Measurements from ENCODE around the gene FGD3.
"Not testable (repeated sequence)": the region's sequence is repeated elsewhere in the genome, so short reads cannot be mapped to it uniquely, and the experiment has no call there.

FGD3 gene

DNA sequence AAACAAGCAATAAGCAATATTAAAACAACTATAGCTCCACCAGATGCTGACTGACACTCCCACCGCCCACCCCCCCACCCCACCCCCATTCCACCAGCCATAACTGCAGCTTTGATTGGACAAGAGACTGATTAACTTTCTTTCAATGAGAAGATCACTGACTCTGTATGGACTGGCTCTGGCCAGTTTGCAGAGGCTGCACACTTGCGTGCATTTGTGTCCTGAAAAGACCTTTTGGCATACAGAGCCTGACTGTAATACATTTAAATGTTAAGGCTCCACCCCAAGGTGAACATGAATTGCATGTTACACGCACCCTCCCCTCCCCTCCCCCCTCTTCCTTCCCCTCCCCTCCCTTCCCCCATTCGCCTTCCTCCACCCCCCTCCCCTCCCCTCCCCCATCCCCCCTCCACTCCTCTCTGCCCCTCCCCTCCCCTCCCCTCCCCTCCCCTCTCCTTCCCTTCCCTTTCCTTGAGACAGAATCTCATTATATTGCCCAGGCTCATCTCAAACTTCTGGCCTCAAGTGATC is 31.1 kb downstream of the FGD3 start:
- DNase-seq: no peak

DNA sequence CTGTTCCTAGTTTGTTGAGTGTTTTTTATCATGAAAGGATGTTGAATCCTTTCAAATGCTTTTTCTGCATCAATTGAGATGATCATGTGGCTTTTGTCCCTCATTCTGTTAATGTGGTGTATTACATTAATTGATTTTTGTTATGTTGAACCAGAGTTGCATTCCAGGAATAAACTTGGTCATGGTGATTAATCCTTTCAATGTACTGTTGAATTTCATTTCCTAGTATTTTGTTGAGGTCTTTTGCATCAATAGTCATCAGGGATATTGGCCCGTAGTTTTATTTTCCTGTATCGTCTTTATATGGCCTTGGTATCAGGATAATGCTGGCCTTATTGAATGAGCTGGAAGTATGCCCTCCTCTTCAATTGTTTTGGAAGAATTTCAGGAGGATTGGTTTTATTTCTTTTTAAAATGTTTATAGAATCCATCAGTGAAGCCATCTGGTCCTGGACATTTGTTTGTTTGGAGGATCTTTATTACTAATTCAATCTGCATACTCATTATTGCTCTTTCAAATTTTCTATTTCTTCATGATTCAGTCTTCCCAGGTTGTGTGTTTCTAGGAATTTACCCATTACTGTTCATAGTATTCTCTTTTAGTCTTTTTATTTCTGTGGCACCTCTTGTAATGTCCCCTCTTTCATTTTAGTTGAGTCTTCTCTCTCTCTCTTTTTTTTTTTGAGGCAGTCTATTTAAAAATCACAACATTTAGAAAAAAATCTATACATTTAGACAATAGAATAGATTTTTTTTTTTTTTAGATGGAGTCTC is 32.1 kb downstream of the FGD3 start:
- DNase-seq: no peak

DNA sequence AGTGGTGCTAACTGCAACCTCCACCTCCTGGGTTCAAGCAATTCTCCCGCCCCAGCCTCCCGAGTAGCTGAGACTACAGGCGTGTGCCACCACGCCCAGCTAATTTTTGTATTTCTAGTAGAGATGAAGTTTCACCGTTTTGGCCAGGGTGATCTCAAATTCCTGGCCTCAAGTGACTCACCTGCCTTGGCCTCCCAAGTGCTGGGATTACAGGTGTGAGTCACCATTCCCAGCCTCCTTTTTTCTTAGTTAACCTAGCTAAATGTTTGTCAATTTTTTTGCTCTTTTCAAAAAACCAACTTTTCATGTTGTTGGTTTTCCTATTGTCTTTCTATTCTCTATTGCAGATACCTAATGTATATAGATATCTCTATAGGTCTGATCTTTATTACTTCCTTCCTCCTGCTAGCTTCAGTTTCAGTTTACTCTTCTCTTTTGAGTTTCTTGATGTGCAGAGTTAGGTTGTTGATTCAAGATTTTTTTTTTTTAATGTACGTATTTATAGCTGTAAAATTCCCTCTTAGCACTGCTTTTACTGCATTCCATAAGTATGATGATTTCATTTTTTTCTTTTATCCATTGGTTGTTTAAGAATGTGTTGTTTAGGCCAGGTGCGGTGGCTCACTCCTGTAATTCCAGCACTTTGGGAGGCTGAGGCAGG is 32.9 kb downstream of the FGD3 start:
- DNase-seq: no peak

DNA sequence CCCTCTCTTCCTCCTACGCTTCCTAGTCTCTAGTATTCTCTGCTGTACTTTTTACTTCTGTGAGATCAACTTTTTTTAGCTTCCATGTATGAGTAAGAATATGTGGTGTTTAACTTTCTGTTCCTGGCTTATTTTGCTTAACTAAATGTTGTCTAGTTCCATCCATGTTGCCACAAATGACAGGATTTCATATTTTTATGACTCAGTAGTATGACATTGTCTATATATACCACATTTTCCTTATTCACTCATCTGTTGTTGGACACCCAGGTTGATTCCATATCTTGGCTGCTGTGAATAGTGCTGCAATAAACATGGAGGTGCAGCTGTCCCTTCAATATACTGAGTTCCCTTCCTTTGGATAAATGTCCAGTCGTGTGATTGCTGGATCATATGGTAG is 34.8 kb downstream of the FGD3 start:
- DNase-seq: no peak

DNA sequence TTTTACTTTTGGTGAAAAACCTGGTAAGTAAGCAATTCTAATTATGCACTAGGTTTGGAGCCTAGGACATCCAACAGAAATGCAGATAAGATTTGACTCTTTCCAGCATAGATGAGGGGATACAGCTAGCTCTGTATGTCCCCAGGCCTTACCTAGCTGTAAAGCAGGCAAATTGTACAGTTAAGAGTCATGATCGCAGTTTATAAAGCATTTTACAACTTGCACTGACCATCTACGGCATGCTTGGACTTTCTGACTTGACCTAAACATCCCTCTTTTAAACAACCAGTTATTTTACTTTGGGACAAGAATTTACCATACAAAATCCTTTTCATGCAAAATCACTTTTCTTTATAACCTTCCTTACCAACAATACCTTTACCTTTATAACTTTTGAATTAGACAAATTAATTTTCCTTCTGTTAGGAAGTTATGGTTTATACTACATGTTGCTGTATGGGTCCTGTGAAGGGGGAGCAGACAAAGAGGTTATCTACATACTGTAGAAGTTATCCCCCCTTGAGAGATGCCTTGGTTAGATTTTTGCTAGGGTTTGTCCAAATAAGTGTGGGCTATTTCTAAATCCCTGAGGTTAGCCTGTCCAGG is 36.8 kb downstream of the FGD3 start:
- DNase-seq: no peak

DNA sequence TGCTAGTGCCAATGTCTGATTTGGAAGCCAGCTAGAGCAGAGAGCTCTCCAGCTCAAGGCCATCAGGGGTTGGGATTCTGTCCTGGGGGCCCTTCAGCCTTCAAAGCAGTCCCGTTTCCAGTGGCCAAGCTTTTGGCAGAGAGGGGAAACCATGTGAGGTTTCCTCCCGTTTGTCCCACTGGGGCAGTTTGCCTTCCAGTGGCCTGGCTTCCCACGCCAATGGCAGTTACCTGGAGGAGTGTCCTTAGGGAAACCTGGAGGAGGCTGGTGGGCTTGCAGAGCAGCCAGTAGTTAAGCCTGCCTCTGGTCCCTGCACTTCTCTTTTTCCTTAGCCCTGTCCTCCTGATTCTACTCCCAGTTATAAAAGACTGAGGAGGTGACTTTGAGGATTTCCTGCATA is 37.7 kb downstream of the FGD3 start:
- no peak for DNase-seq

DNA sequence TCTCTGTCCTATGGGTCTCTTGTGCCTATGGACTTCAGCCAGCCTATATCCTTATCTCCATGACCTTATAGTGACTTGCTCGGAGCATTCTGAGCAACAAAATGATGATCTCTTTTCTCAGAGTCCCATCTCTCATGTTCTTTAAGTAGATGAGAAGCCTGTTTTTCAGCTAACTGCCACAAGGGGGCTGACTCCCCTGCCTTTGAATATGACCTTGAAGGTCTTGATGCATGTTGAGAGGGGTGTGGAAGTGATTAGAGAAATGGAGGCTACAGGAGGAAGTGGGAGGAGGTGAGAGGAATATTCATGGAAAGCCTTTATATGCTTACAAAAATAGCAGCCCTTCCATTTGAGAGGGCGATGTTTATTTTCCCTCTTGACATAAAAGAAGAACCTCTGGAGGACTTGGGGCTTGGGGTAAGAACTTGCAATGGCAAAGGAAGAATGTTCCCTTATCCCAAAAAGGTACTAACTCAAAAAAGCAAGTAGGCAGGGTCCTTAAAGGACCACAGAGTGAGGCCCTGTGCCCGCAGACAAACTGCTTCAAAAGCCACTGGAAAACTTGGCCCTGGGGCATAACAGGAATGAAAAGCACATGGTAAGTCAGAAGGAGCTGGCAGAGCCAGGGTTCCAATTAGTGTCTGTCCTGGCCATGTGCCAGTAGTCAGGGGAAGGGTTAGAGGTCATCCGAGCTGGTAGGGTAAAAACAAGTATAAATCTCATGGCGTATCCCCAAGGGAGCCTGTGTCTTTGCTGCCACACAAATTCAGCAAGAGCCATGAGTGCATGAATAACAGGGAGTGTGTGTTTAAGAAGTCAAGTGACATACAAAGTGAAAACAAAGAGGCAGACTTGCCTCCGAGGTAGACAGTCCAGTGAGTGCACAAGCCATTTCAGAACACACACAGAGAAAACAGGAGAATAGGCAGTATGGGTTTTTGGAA is 39.1 kb downstream of the FGD3 start:
- no peak for DNase-seq

DNA sequence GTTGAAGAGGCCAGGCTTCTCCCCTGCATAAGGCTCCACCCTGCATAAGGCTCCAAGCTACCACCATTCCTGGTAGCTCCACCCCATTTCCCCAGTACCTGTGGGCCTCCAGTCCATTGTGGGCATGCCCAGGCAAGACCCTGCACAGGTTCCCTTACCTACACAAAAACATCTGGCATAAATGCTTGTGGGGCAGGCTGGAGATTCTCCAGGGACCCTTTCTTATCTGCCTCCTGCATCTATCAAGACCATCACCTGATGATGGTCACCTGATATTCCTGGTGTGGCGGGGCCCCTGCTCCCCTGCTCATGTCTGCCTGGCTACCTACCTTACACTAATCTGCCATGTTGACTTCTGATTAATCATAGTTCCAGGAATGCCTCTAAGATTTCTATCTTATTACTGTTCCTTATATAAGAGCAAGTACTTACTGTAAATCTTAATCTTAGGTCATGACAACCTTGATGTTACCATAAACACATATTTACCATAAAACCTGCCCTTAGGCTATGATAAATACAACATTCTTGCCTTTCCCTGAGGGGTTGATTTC is 41.0 kb downstream of the FGD3 start:
- no peak for DNase-seq

DNA sequence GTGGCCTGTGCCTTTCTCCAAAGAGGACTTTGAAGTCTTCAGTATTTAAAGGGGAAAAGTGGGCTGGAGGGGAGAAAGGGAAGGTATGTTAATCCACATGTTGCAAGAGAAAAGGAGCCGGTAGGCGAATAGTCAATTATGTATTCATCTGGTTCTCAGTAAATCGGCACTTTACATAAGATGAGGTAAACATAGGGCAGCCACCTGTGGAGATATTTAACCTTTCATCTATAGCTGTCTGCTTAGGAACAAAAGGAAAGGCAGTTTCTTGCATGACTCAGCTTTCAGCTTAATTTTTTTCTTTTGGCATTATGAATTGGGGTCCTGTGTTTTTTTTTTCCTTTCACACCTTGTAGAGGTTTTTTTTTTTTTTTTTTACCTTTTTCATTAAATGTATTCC is 42.2 kb downstream of the FGD3 start:
- DNase-seq: no peak

DNA sequence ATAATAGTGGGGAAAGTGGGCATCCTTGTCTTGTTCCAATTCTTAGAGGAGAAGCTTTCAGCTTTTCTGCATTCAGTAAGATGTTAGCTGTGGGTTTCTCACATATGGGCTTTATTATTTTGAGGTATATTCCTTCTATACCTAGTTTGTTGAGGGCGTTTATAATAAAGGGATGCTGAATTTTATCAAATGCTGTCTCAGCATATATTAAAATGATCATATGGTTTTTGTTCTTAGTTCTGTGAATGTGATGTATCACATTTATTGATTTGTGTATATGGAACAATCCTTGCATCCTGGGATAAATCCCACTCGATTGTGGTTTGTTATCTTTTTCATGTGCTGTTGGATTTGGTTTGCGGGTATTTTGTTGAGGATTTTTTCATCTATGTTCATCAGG is 43.1 kb downstream of the FGD3 start:
- DNase-seq: no peak

DNA sequence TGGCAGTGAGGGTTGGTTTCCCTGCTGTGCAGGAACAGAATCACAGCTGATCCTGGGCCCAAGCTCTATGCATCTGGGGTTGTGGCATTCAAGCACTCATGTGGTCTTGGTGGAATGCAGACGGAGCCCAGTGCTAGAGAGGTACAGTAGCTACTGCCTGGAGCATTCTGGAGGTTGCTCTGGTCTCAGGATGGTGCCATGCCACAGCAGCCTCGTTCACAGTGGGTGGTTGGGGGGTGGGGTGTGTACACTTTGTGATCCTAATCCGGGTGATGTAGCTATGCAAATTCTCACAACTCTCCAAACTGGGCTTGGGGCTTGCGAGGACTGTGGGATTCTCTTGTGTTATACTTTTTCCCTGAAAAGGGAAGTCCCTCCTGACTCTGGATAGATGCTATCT is 45.2 kb downstream of the FGD3 start:
- DNase-seq: no peak

DNA sequence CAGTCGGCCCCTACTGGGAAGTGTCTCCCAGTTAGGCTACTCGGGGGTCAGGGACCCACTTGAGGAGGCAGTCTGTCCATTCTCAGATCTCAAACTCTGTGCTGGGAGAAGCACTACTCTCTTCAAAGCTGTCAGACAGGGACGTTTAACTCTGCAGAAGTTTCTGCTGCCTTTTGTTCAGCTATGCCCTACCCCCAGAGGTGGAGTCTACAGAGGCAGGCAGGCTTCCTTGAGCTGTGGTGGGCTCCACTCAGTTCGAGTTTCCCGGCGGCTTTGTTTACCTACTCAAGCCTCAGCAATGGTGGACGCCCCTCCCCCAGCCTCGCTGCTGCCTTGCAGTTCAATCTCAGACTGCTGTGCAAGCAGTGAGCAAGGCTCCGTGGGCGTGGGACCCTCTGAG is 51.5 kb downstream of the FGD3 start:
- DNase-seq: not testable (repeated sequence)

DNA sequence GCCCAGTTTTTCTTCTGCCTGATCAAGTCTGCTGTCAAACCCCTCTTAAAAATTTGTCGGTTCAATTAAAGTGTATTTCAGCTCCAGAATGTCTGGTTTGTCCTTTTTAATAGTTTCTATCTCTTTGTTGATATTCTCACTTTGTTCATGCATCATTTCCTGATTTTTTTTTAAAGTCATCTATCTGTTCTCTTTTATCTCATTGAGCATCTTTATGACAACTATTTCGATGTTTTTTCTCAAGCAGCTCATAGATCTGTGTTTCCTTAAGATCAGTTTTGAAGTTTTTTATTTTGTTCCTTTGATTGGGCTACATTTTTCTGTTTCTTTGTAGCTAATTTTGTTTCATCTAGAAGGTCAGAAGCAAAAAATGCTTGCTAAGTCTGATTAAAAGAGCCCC is 53.7 kb downstream of the FGD3 start:
- DNase-seq: no peak

DNA sequence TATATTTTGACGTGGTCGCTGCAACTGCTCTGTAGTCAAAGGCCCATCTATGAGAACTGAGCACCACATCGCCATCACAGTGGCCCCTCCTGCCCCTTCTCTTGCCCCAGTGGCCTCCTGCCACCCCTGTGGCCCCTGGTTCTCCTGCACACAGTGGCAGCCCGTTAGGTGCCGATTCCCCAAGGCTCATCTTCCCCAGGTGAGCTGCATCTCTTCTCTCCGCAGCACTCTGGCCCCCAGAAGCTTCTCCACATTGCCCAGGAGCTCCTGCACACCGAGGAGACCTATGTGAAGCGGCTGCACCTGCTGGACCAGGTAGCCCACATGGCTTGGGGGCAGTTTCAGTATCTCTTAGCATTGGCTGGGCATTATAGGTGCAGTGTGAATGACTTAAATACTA is 55.4 kb downstream of the FGD3 start:
- no peak for DNase-seq

DNA sequence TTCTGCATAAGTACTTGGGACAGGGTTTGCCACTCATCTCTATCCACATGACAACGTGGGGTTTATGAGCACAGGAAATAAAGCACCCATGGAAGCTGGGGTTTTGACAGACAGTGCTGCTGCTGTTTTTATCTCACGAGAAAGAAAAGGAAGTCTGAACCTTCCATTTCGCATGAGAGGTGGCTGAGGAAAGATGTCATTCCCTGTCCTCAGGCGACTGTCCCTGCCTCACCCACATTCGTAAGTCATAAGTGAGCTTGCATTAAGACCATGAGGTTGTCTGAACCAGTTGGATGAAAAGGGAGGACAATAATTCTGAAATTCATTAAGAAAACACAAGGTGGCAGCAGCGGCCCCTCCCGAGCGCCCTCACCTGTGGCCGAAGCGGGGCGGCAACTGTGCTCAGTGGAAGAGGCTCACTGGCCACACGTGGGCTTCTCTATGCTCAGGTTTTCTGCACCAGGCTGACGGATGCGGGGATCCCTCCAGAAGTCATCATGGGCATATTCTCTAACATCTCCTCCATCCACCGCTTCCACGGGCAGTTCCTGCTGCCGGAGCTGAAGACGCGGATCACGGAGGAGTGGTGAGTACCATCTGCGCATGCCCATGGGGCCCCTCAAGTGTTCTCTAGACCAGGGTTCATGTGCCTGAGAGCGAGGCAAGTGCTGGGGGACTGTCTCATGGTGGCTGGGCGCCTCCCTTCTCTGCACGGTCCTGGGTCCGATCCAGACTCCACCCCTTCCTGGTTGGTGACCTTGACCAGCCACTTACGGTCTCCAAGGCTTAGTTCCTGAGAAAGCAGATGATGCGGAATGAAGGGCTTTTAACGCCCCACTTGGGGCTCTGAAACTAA is 56.5 kb downstream of the FGD3 start:
- peak in 1 of 2 experiments; percentile 25 for DNase-seq

DNA sequence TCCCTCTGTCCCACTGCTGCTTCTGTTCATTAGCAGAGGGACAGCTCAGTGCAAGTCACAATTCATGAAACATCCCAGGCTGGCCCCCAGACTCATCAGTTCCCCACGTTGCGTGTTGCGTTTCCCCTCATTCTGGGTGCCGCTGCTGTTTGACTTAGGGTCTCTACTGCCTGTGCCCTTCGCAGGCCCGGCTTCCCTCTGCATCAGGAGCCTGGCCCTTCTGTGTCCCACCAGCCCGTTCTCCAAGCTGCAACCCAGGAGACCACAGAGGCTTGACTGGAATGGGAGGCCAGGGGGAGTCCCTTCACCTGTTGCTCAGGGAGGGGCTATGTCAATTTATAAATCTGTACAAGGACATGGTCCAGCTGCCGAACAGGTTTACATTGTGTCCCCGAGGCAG is 57.2 kb downstream of the FGD3 start:
- DNase-seq: no peak

DNA sequence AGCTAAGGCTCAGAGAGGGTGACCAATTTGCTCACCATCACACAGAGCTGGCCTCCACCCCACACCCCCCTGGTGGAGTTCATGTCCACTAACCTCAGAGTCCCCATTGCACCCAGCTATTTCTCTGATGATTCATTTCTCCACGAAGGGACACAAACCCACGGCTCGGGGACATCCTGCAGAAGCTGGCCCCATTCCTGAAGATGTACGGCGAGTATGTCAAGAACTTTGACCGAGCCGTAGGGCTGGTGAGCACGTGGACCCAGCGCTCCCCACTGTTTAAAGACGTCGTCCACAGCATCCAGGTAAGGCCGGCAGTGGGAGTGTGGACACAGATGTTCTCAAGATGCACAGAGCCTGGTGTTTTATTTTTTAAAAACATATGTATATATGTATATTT is 58.6 kb downstream of the FGD3 start:
- no peak for DNase-seq

DNA sequence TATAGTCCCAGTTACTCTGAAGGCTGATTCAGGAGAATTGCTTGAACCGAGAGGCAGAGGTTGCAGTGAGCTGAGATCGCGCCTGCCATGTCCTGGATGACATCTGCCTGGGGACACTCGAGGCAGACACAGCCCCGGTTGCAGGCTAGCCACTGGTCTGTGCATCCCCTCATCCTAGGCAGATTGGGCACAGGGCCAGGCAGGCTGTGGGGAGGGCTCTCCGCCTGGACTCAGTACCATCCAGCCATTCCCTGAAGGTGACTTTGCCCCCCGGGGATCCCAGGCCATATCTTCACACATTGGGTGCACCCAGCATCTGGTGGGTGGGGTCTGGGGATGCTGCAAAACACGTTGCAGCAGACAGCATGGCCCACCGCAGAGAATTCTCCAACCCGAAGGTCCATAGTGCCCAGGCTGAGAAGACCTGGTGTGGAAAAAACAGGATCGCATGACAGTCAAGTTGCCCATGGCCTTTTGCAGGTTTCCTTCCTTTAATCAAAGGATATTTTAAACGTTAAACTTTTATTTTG is 60.3 kb downstream of the FGD3 start:
- no peak for DNase-seq

DNA sequence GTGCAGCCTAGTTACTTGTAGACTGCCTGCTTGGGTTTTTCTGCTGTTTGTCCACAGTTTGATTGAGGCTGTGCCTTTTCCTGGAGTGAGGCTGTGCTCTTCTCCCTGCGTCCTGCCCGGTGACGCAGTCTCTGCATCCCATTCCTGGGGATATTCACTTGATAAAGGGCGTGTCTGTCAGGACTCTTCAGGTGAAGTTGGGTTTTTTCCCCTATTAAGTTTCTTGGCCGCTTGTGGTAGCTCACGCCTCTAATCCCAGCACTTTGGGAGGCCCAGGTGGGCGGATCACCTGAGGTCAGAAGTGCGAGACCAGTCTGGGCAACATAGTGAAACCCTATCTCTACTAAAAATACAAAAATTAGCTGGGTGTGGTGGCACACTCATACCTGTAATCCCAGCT is 61.1 kb downstream of the FGD3 start:
- no peak for DNase-seq

DNA sequence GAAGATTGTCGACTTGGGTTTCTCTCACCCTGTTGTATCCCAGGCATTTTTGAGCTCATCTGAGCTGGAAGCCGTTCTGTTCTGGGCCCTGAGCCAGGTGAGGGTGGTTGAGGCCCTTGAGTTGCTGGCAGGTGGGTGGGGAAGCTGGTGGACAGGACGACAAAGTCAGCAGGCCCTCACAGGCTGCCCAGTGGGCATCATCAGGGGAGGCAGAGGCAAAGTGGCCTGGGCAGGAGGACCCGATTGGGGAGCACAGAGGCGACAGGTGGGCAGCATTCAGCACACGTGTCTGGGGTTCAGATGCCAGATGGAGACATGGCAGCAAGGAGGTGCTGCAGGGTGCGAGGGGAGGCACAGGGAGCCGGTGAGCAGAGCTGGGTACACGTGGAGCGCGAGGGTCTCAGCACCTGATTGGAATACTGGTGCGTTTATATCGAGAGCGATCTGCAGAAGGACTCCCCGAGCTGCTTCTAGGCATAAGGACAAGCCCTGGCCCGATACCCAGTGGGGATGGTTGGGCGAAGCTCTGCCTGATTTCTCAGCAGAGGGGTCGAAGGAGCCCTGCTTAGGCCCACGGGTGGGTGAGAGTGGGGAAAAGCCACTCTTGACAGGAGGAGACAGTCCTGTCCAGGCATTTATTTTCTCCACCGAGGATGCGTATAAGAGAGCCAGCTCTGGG is 62.2 kb downstream of the FGD3 start:
- DNase-seq: no peak

DNA sequence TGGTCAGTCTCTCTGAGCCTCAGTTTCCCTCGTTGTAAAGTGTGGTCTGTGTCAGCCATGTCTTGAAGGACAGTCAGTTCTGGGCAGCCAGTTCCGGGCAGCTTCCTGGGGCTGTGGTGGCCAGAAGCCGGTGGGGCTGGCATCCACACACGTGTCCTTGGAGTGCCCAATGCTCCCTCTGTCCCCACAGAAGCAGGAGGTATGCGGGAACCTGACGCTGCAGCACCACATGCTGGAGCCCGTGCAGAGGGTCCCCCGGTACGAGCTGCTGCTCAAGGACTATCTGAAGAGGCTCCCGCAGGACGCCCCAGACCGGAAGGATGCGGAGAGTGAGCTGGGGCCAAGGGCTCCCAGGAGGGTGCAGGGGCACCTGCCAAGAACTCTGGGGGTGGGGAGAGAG is 62.7 kb downstream of the FGD3 start:
- DNase-seq: no peak

All from cerebellar nuclear complex (tissue), 1 donor.